Measurements from ENCODE around the gene LRP5.
"Not testable (repeated sequence)": the region's sequence is repeated elsewhere in the genome, so short reads cannot be mapped to it uniquely, and the experiment has no call there.

Gene LRP5

GRCh38 chr11:68329978-68330699 lies 17.7 kb downstream of the LRP5 start:
- no peak for DNase-seq

DNA sequence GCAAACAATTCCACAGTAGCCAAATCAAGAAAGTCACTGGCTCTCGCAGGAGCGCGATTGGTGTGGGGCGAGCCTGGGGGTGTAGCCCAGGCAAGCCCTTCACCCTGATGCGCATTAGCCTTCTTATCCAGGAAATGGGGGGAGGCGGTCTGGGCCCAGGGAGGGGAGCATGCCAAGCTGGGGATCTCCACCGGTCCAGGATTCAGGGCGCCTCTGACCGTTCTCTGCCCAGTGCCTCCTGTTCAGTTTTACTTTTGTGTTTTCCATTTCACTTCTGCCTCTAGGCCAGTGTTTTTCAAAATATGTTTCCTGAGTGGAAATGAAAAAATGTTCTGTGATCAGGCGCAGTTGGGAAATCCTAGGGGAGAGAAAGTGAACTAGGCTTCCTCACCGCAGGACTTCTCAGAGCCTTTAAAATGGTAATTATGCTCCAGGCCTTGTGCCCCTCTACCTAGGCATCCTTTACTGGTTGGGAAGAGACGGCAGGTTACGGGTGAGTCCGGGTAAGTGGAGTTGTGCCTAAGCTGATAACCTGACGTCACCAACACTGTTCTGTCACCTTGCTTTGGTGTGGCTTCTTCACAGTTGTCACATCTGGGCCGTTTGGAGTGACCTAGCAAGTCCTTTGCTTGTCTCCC lies 18.4 kb downstream of the LRP5 start:
- no peak for DNase-seq

GRCh38 chr11:68331338-68331947 lies 19.1 kb downstream of the LRP5 start:
- no peak for DNase-seq

- no peak for DNase-seq
Observed at GRCh38 chr11:68332186-68332585, 19.8 kb downstream of the LRP5 start.

DNA sequence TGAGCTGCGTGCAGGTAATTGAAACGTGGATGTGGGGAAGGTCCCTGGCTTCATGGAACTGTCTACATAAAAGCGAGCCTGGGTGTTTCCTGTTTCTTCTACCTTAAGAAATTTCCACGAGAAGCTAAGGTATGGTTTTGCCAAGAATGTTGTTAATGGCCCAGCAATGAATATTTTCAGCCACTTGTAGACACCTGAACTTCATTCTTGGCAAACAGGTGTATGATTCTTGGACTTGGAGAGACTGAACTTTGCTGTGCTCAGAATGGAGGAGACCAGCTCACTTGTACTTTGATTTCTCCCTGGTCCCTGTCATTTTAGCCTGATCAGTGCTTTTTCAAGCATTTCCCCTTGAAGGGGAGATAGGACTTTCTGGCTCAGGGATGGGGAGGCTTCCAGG lies 20.8 kb downstream of the LRP5 start:
- no peak for DNase-seq

- no peak for DNase-seq
Observed at GRCh38 chr11:68334923-68335322, 22.5 kb downstream of the LRP5 start.

GRCh38 chr11:68335683-68336082 lies 23.3 kb downstream of the LRP5 start:
- no peak for DNase-seq

- DNase-seq = no peak
Observed at GRCh38 chr11:68336716-68337115, 24.3 kb downstream of the LRP5 start.

GRCh38 chr11:68337399-68337835 lies 25.0 kb downstream of the LRP5 start:
- no peak for DNase-seq

GRCh38 chr11:68338051-68338780 lies 25.8 kb downstream of the LRP5 start:
- DNase-seq = no peak

- DNase-seq = no peak
Observed at GRCh38 chr11:68340003-68340767, 27.8 kb downstream of the LRP5 start.

GRCh38 chr11:68340784-68341556 lies 28.6 kb downstream of the LRP5 start:
- no peak for DNase-seq

GRCh38 chr11:68341557-68342458 lies 29.4 kb downstream of the LRP5 start:
- no peak for DNase-seq

- DNase-seq = no peak
Observed at GRCh38 chr11:68342459-68343158, 30.2 kb downstream of the LRP5 start.

DNA sequence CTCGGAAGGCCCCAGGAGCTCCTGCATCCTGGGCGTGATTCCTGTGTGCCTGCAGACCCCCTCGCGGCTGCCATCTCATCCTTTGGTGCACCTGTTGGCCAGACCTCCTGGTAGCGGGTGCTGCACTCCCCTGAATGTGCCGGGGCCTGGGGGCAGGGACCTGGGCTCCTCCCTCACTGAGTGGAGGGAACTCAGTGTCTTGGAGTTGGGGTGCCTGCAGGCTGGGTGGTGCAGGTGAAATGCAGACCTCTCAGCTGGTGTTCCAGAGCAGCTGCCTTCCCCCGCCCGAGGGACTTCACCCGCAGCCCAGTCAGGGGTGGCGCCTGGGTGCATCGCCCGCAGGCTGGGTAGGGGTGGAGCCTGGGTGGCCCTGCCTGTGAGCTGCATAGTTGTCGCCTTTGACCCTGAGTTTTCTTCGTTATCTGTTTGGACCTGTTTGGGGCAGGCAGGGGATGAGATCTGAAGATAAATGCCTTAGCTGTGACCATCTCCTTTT lies 31.4 kb downstream of the LRP5 start:
- DNase-seq = no peak

GRCh38 chr11:68344821-68345220 lies 32.4 kb downstream of the LRP5 start:
- DNase-seq = not testable (repeated sequence)

GRCh38 chr11:68345776-68346461 lies 33.5 kb downstream of the LRP5 start:
- DNase-seq = no peak

GRCh38 chr11:68346462-68346790 lies 34.0 kb downstream of the LRP5 start:
- no peak for DNase-seq

GRCh38 chr11:68347345-68347744 lies 35.0 kb downstream of the LRP5 start:
- no peak for DNase-seq

Measured in effector CD8-positive, alpha-beta T cell (primary cell).